ENCODE measurements around the gene SAA4.
"Not testable (repeated sequence)": the region's sequence is repeated elsewhere in the genome, so short reads cannot be mapped to it uniquely, and the experiment has no call there.

SAA4 gene

DNA sequence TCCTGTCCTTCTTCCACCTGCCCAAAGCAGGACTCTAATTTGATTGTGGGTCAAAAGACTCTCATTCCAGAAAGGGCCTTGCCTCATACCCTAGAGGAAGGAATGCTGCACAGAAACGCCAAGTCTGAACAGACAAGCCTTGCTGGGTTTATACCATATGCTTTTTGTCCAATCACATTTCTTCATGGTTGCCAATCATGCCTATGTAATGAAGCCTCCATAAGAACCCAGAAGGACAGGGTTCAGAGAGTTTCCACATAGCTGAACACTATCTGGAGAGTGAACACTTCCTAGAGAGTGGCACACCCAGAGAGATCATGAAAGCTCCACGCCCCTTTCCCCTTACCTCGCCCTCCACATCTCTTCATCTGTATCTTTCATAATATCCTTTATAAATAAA lies 16.6 kb upstream of the SAA4 start:
- no peak for DNase-seq
- in situ Hi-C loops (cut with HindIII; ENCODE audit: low pct_ligation_motif_present, low pct_unique_long_range_greater_than_20kb, low sequenced_read_pairs), result no loop called here

GRCh38 chr11:18248561-18248960 lies 12.0 kb upstream of the SAA4 start, which contains the start of gene SAA2:
Gene SAA2 (minus strand): TSS chr11:18248668. CDS start chr11:18248011, 657 bp downstream.
- in situ Hi-C loops (cut with HindIII; ENCODE audit: low pct_ligation_motif_present, low pct_unique_long_range_greater_than_20kb, low sequenced_read_pairs), result no loop called here
- no peak for DNase-seq

- in situ Hi-C loops (cut with HindIII; ENCODE audit: low pct_ligation_motif_present, low pct_unique_long_range_greater_than_20kb, low sequenced_read_pairs); DNase-seq: not testable (repeated sequence)
Measured at GRCh38 chr11:18247191-18247581, 10.6 kb upstream of the SAA4 start.

- in situ Hi-C loops (cut with HindIII; ENCODE audit: low pct_ligation_motif_present, low pct_unique_long_range_greater_than_20kb, low sequenced_read_pairs); DNase-seq: not testable (repeated sequence)
Measured at GRCh38 chr11:18246379-18247190, 10.0 kb upstream of the SAA4 start.

- in situ Hi-C loops (cut with HindIII; ENCODE audit: low pct_ligation_motif_present, low pct_unique_long_range_greater_than_20kb, low sequenced_read_pairs), result no loop called here
- no peak for DNase-seq
Measured at GRCh38 chr11:18245396-18245795, 8.8 kb upstream of the SAA4 start.

GRCh38 chr11:18243783-18244362 lies 7.3 kb upstream of the SAA4 start:
- in situ Hi-C loops (cut with HindIII; ENCODE audit: low pct_ligation_motif_present, low pct_unique_long_range_greater_than_20kb, low sequenced_read_pairs), result no loop called here
- peak; percentile 72 for DNase-seq

- DNase-seq, result no peak
- in situ Hi-C loops (cut with HindIII; ENCODE audit: low pct_ligation_motif_present, low pct_unique_long_range_greater_than_20kb, low sequenced_read_pairs), result no loop called here
Measured at GRCh38 chr11:18239655-18240054, 3.1 kb upstream of the SAA4 start.

DNA sequence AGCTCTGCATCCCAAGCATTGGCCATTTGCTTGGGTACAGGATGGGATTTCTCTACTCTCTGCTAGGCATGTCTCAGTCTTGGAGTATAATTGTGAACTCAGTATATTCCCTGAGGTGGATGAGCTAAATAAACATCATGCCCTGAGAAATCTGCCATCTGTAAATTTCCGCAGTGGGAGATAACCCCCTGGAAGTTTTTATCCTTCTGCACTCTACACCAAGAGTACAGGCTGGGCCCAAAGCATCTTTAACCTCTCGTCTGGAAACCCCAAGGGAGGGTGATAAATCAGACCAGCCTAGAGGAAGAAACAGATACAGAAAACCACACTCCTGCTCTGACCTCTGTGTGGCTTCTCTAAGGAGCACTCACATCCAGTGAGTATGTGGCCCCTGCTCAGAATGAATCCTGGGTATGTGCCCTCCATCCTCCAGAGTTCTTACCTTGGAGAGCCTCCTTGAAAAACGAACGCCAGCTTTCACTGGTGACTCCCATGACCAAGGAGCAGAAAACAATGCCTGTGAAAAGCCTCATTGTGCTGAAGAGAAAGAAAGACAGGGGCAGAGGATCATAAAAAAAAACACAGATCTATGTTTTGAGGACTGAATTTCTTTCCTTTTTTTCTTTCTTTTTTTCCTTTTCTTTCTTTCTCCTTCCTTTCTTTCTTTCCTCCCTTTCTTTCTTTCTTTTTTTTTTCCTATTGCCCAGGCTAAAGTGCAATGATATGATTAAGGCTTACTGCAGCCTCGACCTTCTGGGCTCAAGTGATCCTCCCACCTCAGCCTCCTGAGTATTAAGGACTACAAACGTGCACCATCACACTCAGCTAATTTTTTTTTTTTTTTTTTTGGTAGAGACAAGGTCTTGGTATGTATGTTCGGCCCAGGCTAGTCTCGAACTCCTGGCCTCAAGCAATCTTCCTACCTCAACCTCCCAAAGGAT lies 938 bp downstream of the SAA4 start:
- in situ Hi-C loops (cut with HindIII; ENCODE audit: low pct_ligation_motif_present, low pct_unique_long_range_greater_than_20kb, low sequenced_read_pairs), result no loop called here
- DNase-seq, result no peak

DNA sequence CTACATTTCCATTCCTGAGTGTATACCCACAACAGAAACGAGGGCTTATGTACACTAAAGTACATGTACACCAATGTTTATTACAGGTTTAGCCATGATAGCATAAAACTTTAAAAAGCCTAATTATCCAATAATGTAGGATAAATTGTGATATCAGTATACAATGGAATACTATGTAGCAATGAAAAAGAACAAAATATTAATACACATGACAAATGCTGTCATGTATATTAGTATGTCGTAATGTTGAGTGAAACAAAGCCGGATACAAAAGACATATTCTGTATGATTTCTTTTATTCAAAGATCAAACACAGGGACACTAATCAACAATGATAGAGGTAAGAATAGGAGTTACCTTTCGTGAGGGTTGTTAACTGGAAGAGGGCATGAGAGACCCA lies 2.7 kb downstream of the SAA4 start:
- in situ Hi-C loops (cut with HindIII; ENCODE audit: low pct_ligation_motif_present, low pct_unique_long_range_greater_than_20kb, low sequenced_read_pairs), result no loop called here
- DNase-seq, result no peak

DNA sequence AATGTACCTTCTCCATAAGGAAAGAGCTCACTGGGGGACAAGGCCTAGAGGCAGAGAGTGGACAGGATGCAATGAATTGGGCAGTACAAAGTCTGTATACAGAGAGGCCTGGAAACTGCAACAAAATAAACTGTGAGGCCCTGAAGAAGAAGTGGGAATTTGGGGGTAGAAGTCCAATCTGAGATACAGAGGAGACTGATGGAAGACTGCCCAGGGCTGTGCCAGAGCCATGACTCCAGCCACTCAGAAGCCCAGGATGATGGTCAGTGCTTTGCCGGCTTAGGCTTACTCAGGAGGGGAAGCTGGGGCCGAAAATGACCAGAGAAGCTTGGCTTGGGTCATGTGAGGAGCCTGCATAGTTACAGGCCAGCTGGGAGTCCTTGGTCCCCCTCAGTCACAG lies 5.7 kb downstream of the SAA4 start:
- in situ Hi-C loops (cut with HindIII; ENCODE audit: low pct_ligation_motif_present, low pct_unique_long_range_greater_than_20kb, low sequenced_read_pairs), result no loop called here
- no peak for DNase-seq

- DNase-seq, result no peak
- in situ Hi-C loops (cut with HindIII; ENCODE audit: low pct_ligation_motif_present, low pct_unique_long_range_greater_than_20kb, low sequenced_read_pairs), result no loop called here
Measured at GRCh38 chr11:18229501-18229900, 7.1 kb downstream of the SAA4 start.

- no peak for DNase-seq
- in situ Hi-C loops (cut with HindIII; ENCODE audit: low pct_ligation_motif_present, low pct_unique_long_range_greater_than_20kb, low sequenced_read_pairs), result no loop called here
Measured at GRCh38 chr11:18225913-18226312, 10.7 kb downstream of the SAA4 start.

DNA sequence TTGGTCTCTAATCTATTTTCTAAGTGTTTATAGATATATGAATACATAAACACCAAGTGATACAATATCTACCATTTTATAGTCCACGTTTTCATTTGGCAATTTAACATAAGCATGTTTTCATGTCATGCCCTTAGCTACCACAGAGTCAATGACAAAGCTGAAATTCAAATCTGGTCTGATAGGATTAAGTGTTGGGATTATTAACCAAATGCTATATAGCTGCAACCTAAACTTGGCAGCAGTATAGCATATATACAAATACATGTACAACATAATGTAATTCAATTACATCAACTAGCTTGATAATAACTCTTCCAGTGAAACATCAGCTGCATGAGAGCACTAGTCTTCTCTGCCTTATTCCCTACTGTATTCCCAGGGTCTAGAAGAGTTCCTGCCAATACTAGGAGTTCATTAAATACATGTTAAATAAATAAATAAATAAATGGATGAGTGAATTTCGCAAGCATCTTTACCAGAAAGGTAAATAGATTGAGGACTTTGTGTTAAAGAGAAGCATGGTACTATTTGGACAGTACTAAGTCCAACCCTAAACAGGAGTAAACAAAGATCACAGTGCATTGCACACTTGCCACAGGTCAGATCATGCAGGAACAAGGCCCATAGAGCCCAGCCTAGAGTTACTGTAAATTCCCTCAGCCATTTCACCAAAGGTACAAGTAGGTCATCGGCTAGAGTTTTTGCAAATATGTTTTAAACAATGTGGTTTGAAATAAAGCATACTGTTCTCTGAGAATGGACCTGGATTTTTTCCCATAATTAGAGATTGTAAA lies 12.8 kb downstream of the SAA4 start:
- in situ Hi-C loops (cut with HindIII; ENCODE audit: low pct_ligation_motif_present, low pct_unique_long_range_greater_than_20kb, low sequenced_read_pairs), result no loop called here

GRCh38 chr11:18222814-18223421 lies 13.7 kb downstream of the SAA4 start:
- no peak for DNase-seq
- in situ Hi-C loops (cut with HindIII; ENCODE audit: low pct_ligation_motif_present, low pct_unique_long_range_greater_than_20kb, low sequenced_read_pairs), result no loop called here

More for the DNA sequence above, 12.8 kb downstream of the SAA4 start:
- no peak for DNase-seq

GRCh38 chr11:18221274-18221876 lies 15.2 kb downstream of the SAA4 start:
- in situ Hi-C loops (cut with HindIII; ENCODE audit: low pct_ligation_motif_present, low pct_unique_long_range_greater_than_20kb, low sequenced_read_pairs), result no loop called here
- no peak for DNase-seq

- in situ Hi-C loops (cut with HindIII; ENCODE audit: low pct_ligation_motif_present, low pct_unique_long_range_greater_than_20kb, low sequenced_read_pairs), result no loop called here
- no peak for DNase-seq
Measured at GRCh38 chr11:18209058-18209457, 27.5 kb downstream of the SAA4 start.

GRCh38 chr11:18204771-18205170 lies 31.8 kb downstream of the SAA4 start:
- in situ Hi-C loops (cut with HindIII; ENCODE audit: low pct_ligation_motif_present, low pct_unique_long_range_greater_than_20kb, low sequenced_read_pairs), result no loop called here
- DNase-seq, result no peak

DNA sequence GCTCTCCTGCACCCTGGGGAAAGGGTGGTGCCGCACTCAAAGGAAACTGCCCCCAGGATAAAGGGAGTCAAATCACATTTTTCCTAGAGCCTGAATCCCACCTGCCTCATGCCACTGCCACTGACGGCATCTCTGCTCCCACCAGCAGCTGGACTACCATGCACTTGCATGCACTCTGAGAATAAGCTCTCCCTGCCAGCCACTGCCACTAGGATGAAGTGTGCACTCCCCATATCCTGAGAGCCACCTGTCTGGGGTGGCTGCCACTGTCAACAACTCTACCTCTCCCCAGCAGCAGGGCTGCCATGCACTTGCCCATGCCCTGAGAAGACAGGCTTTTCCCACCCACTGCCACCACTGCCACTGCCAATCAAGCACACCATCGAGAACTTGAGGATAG lies 32.4 kb downstream of the SAA4 start:
- in situ Hi-C loops (cut with HindIII; ENCODE audit: low pct_ligation_motif_present, low pct_unique_long_range_greater_than_20kb, low sequenced_read_pairs), result no loop called here
- DNase-seq, result no peak
